ENCODE measurements around the gene TNFRSF8.

The TNFRSF8 gene

DNA sequence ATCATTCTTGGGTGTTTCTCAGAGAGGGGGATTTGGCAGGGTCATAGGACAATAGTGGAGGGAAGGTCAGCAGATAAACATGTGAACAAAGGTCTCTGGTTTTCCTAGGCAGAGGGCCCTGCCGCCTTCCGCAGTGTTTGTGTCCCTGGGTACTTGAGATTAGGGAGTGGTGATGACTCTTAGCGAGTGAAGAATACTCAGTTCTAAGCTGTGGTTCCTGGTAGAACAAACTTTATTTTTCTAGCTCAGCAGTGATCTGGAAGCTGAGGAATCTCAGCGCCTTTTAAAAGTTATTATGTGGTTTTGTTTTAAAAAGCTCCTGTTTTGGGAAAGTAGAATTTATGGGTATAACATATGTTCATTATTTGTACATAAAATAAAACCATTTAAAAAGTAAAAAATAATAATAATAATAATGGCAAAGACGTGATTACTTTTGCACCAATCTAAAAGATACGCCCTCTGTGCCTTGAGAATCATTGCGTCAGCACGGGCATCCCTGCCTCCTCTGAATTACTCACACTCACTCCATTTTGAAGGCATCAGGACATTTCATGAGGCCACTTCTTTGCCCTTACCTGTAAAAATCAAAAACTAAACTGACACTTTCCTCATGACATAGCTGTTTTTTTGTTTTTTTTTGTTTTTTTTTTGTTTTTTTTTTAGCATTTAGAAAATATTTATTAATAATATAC is 74.0 kb downstream of the TNFRSF8 start:
- Histone ChIP-seq H3K9me3 (ENCODE audit: severe bottlenecking) (no peaks in the 10 kb centered on the region), H3K36me3 (ENCODE audit: low read depth) (no peaks in the 10 kb centered on the region), H3K4me1 (ENCODE audit: insufficient read depth, poor library complexity, severe bottlenecking) (peaks cover 10% of the 10 kb centered on the region), H3K27me3 (ENCODE audit: insufficient read depth, poor library complexity, severe bottlenecking) (no peaks in the 10 kb centered on the region), H3K4me3 (ENCODE audit: severe bottlenecking) (no peak overlapping the region), H3K27ac (ENCODE audit: poor library complexity, severe bottlenecking) (no peak overlapping the region)
- DNase-seq (ENCODE audit: low spot score): no peak
- ATAC-seq (ENCODE audit: low read depth): no peak
- TF ChIP-seq, protein P1, sequence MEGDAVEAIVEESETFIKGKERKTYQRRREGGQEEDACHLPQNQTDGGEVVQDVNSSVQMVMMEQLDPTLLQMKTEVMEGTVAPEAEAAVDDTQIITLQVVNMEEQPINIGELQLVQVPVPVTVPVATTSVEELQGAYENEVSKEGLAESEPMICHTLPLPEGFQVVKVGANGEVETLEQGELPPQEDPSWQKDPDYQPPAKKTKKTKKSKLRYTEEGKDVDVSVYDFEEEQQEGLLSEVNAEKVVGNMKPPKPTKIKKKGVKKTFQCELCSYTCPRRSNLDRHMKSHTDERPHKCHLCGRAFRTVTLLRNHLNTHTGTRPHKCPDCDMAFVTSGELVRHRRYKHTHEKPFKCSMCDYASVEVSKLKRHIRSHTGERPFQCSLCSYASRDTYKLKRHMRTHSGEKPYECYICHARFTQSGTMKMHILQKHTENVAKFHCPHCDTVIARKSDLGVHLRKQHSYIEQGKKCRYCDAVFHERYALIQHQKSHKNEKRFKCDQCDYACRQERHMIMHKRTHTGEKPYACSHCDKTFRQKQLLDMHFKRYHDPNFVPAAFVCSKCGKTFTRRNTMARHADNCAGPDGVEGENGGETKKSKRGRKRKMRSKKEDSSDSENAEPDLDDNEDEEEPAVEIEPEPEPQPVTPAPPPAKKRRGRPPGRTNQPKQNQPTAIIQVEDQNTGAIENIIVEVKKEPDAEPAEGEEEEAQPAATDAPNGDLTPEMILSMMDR (IDR thresholded peaks at IDR 0.05; ENCODE audit: poor library complexity, severe bottlenecking): no peak

DNA sequence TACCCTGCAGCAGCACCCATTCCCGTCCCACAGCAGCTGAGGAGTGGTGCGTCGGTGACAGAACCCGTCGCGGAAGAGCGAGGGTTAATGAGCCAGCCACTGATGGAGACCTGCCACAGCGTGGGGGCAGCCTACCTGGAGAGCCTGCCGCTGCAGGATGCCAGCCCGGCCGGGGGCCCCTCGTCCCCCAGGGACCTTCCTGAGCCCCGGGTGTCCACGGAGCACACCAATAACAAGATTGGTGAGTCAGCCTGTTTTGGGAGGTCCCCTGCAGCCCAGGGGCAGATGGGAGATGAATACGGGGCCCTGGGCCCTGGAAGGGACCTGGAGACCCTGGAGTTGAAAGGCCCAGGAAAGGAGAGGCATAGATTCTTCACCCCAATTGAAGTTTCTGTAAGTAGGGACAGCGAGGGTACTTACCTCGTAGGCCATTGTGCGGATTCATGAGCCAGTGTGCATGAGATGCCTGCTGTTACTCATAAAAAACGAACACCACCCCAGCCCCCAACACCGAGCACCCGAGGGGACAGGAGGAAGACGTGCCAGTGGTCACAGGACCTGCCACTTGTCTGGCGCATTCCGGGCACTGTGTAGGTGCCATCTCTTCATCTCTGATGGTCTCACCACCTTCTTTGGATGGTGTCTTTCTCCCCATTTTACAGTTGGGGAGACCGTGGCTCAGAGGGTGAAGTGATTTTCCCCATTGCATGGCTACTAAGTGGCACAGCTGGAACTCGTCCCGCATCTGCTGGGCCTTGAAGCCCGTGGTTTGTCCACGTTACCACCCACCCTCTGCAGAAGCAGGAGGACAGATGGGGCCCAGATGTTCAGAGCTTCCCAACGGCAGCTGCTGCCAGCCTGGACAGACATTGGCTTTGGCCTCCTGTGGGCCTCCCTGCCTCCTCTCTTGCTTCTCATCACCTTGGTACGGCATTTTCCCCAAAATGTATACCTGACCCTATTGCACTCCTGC is 75.4 kb downstream of the TNFRSF8 start:
- Histone ChIP-seq H3K36me3 (ENCODE audit: low read depth) (no peaks in the 10 kb centered on the region), H3K4me3 (ENCODE audit: severe bottlenecking) (no peak overlapping the region), H3K9me3 (ENCODE audit: severe bottlenecking) (no peaks in the 10 kb centered on the region), H3K27ac (ENCODE audit: poor library complexity, severe bottlenecking) (no peak overlapping the region), H3K27me3 (ENCODE audit: insufficient read depth, poor library complexity, severe bottlenecking) (no peaks in the 10 kb centered on the region), H3K4me1 (ENCODE audit: insufficient read depth, poor library complexity, severe bottlenecking) (peaks cover 5% of the 10 kb centered on the region)
- DNase-seq (ENCODE audit: low spot score): no peak
- TF ChIP-seq, protein P1 (IDR thresholded peaks at IDR 0.05; ENCODE audit: poor library complexity, severe bottlenecking): no peak
- ATAC-seq (ENCODE audit: low read depth): no peak

DNA sequence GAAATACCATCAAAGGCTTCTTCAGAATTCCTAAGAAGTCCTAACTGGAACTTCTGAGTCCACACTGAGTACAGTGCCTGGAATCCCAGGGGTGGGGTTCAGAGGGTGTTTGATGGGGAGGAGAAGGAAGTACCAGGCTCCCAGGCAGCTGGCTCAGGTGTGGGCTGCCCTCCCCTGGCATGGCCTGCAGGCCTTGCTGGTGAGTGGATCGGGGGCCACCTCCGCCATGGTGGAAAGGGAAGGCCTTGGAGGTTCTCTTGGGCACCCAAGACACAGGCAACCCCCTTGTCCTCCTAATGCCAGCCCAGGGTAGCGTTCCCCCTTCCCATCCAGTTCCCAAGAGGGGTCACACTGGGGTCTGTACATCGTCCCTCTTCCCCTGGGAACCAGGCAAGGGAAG is 76.9 kb downstream of the TNFRSF8 start:
- no peaks in the 10 kb centered on the region for H3K36me3 ChIP-seq (ENCODE audit: low read depth)
- H3K27me3 ChIP-seq (ENCODE audit: insufficient read depth, poor library complexity, severe bottlenecking): no peaks in the 10 kb centered on the region
- peaks cover 12% of the 10 kb centered on the region for H3K4me1 ChIP-seq (ENCODE audit: insufficient read depth, poor library complexity, severe bottlenecking)
- no peak for DNase-seq (ENCODE audit: low spot score)
- no peak overlapping the region for H3K27ac ChIP-seq (ENCODE audit: poor library complexity, severe bottlenecking)
- H3K9me3 ChIP-seq (ENCODE audit: severe bottlenecking): no peaks in the 10 kb centered on the region
- ATAC-seq (ENCODE audit: low read depth): no peak
- H3K4me3 ChIP-seq (ENCODE audit: severe bottlenecking): no peak overlapping the region
- TF ChIP-seq, protein P1 (IDR thresholded peaks at IDR 0.05; ENCODE audit: poor library complexity, severe bottlenecking): no peak

DNA sequence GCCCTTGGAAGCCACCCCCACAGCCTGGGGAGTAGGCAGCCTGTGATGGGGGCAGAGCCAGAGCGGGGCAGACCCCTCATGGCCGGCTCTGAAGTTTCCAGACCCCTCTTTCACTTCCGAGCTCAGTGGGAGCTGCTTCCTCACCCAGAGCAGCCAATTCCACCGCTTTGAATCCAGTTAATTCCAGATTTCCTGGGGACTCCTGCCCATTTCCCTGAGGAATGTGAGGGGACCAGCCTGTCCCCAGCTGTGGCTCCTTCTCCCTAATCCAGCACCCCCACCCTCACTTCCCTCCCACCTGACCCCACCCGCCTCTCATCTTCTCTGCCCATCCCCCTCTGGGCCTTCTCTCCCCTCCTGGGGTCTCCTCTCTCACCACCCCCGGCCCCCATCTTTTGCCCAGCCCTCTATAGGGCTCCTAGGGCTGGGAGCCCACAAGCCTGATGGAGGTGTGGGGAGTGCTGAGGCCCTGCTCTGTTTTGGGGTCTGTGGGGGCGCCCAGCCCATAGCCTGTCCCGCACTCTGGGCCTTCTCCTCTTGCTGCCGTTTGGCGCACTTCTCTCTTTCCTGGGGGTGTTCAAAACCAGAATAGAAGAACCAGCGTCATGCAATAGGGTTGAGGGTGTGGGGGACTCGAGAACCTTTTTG is 77.5 kb downstream of the TNFRSF8 start:
- Histone ChIP-seq H3K36me3 (ENCODE audit: low read depth) (no peaks in the 10 kb centered on the region), H3K27ac (ENCODE audit: poor library complexity, severe bottlenecking) (no peak overlapping the region), H3K9me3 (ENCODE audit: severe bottlenecking) (no peaks in the 10 kb centered on the region), H3K27me3 (ENCODE audit: insufficient read depth, poor library complexity, severe bottlenecking) (no peaks in the 10 kb centered on the region), H3K4me1 (ENCODE audit: insufficient read depth, poor library complexity, severe bottlenecking) (peaks cover 12% of the 10 kb centered on the region), H3K4me3 (ENCODE audit: severe bottlenecking) (no peak overlapping the region)
- TF ChIP-seq, protein P1 (IDR thresholded peaks at IDR 0.05; ENCODE audit: poor library complexity, severe bottlenecking): no peak
- no peak for DNase-seq (ENCODE audit: low spot score)
- no peak for ATAC-seq (ENCODE audit: low read depth)

Measured in RWPE2 (cell line).